Motor neuron (in vitro differentiated cells): ENCODE results near the gene PLK1. TPM values are rescaled to one million over a fixed set of nuclear protein-coding genes. Genes with fewer than 3 reads are reported as not detected.

Experiments
- ATAC-seq, 8 experiments: fragments of 200-7000 bp; cut with Tn5 transposase; replicated peaks in 6 of 8; 2 replicates each; pipeline ENCODE4 v1.8.0; 2021; ENCODE audit warnings: mild to moderate bottlenecking in 8 of 8, moderate library complexity in 8 of 8
- H3K27ac ChIP-seq, 2 donors: fragments of 250-450 bp; sonication (Bioruptor Pico); 2 replicates each; pipeline ENCODE4 v1.9.0; 2021; ENCODE audit warnings: antibody characterized with exemption in 2 of 2, mild to moderate bottlenecking in 2 of 2, moderate library complexity in 1 of 2
- H3K4me1 ChIP-seq, 2 donors: fragments of 250-450 bp; sonication (Bioruptor Pico); replicated peaks in 1 of 2; 2 replicates each; pipeline ENCODE4 v1.6.1; 2021; ENCODE audit warnings: antibody characterized with exemption in 2 of 2, mild to moderate bottlenecking in 2 of 2, moderate library complexity in 1 of 2
- H3K4me3 ChIP-seq, 5 donors: fragments of 250-450 bp; sonication (Bioruptor Pico); 2 replicates each; pipeline ENCODE4 v1.9.0; 2021; ENCODE audit warnings: antibody characterized with exemption in 5 of 5, mild to moderate bottlenecking in 5 of 5, moderate library complexity in 4 of 5
- WGBS, 10 experiments: fragments of 450-650 bp; shearing (Covaris generic); methylation state at CpG; one replicate each; pipeline ENCODE4 v1.0.0; 2022; 5-methylcytosine and 5-hydroxymethylcytosine counted together
- in situ Hi-C, 9 experiments: fragments of 400-800 bp; cut with MboI; loops; one replicate each; pipeline ENCODE4 v1.15.0; 2021; ENCODE audit warnings: low sequenced_read_pairs in 9 of 9, low pct_unique_long_range_greater_than_20kb in 2 of 9; ENCODE audit not compliant: unreplicated experiment in 9 of 9
- total RNA-seq, 8 experiments: library from RNA; unstranded; fragments of 300-600 nt; gene quantifications; 2 replicates each; pipeline versions ENCODE4 v1.2.3 to v1.2.4, GENCODE V29; 2022

Gene PLK1
- total RNA-seq, 8 experiments from 2014 or later: 0.92 to 70.2 (median 4.3) TPM

- ATAC-seq: peak in 3 of 8 experiments; percentile 75 to 88 (median 82)
- Histone ChIP-seq H3K4me3 (no peak overlapping the region), H3K27ac (no peak overlapping the region), H3K4me1 (no peaks in the 10 kb centered on the region)
- WGBS, 10 experiments: 5 to 21% (median 20%) methylated on average over 1 to 5 of the region's 8 CpGs; no CpG with 5 or more reads in 7 of the 10 experiments
- in situ Hi-C loops: loop anchor here in 1 of 9 experiments (25.0 kb wide), 1 partner anchor 812 kb away; no protein-coding TSS in a partner anchor
Measured at GRCh38 chr16:23700509-23700908, 21.8 kb downstream of the PLK1 start.

- Histone ChIP-seq H3K4me3 (no peak overlapping the region), H3K4me1 (no peaks in the 10 kb centered on the region), H3K27ac (no peak overlapping the region)
- in situ Hi-C loops: loop anchor here in 1 of 9 experiments (25.0 kb wide), 1 partner anchor 811 kb away; no protein-coding TSS in a partner anchor
- no peak for ATAC-seq
- 0 to 81% (median 53%) methylated on average over 1 to 5 of the region's 8 CpGs; no CpG with 5 or more reads in 3 of the 10 experiments for WGBS, 10 experiments
Measured at GRCh38 chr16:23701045-23701444, 22.4 kb downstream of the PLK1 start.

- no peak overlapping the region for H3K4me3 ChIP-seq
- in situ Hi-C loops: loop anchor here in 1 of 9 experiments (25.0 kb wide), 1 partner anchor 809 kb away; no protein-coding TSS in a partner anchor
- no peak overlapping the region for H3K27ac ChIP-seq
- no peaks in the 10 kb centered on the region for H3K4me1 ChIP-seq
- no peak for ATAC-seq
- WGBS, 10 experiments: 0 to 73% (median 49%) methylated on average over 1 to 2 of the region's 2 CpGs; no CpG with 5 or more reads in 1 of the 10 experiments
Measured at GRCh38 chr16:23702951-23703350, 24.3 kb downstream of the PLK1 start.

GRCh38 chr16:23704772-23705516 lies 26.3 kb downstream of the PLK1 start:
- Histone ChIP-seq H3K4me1 (no peaks in the 10 kb centered on the region), H3K4me3 (no peak overlapping the region), H3K27ac (no peak overlapping the region)
- in situ Hi-C loops: loop anchor here in 1 of 9 experiments (25.0 kb wide), 1 partner anchor 807 kb away; no protein-coding TSS in a partner anchor
- WGBS, 10 experiments: 33 to 84% (median 76%) methylated on average over 1 to 7 of the region's 22 CpGs; no CpG with 5 or more reads in 4 of the 10 experiments
- no peak for ATAC-seq

GRCh38 chr16:23705517-23705902 lies 26.8 kb downstream of the PLK1 start:
- in situ Hi-C loops: loop anchor here in 1 of 9 experiments (25.0 kb wide), 1 partner anchor 807 kb away; no protein-coding TSS in a partner anchor
- WGBS, 10 experiments: 21 to 67% (median 40%) methylated on average over 1 to 2 of the region's 2 CpGs; no CpG with 5 or more reads in 7 of the 10 experiments

GRCh38 chr16:23706439-23706838 lies 27.8 kb downstream of the PLK1 start:
- 70 to 100% (median 80%) methylated on average over 1 to 2 of the region's 4 CpGs; no CpG with 5 or more reads in 6 of the 10 experiments for WGBS, 10 experiments
- no peak overlapping the region for H3K27ac ChIP-seq
- in situ Hi-C loops: loop anchor here in 1 of 9 experiments (25.0 kb wide), 1 partner anchor 806 kb away; no protein-coding TSS in a partner anchor
- no peak for ATAC-seq
- H3K4me3 ChIP-seq: no peak overlapping the region
- no peaks in the 10 kb centered on the region for H3K4me1 ChIP-seq

More at GRCh38 chr16:23705517-23705902, 26.8 kb downstream of the PLK1 start:
- H3K27ac ChIP-seq: no peak overlapping the region
- no peak for ATAC-seq
- no peaks in the 10 kb centered on the region for H3K4me1 ChIP-seq
- no peak overlapping the region for H3K4me3 ChIP-seq

- Histone ChIP-seq H3K4me1 (no peaks in the 10 kb centered on the region), H3K27ac (no peak overlapping the region), H3K4me3 (no peak overlapping the region)
- no peak for ATAC-seq
- in situ Hi-C loops: loop anchor here in 1 of 9 experiments (25.0 kb wide), 1 partner anchor 803 kb away; no protein-coding TSS in a partner anchor
Measured at GRCh38 chr16:23709536-23709935, 30.8 kb downstream of the PLK1 start.

GRCh38 chr16:23710008-23710407 lies 31.3 kb downstream of the PLK1 start:
- Histone ChIP-seq H3K27ac (no peak overlapping the region), H3K4me1 (no peaks in the 10 kb centered on the region), H3K4me3 (no peak overlapping the region)
- 0 to 100% (median 90%) methylated on average over 1 to 2 of the region's 2 CpGs; no CpG with 5 or more reads in 5 of the 10 experiments for WGBS, 10 experiments
- no peak for ATAC-seq
- in situ Hi-C loops: loop anchor here in 1 of 9 experiments (25.0 kb wide), 1 partner anchor 802 kb away; no protein-coding TSS in a partner anchor

GRCh38 chr16:23710504-23710903 lies 31.8 kb downstream of the PLK1 start:
- no peak overlapping the region for H3K27ac ChIP-seq
- no peaks in the 10 kb centered on the region for H3K4me1 ChIP-seq
- in situ Hi-C loops: loop anchor here in 1 of 9 experiments (25.0 kb wide), 1 partner anchor 802 kb away; no protein-coding TSS in a partner anchor
- 88 to 94% methylated on average over 3 of the region's 3 CpGs; no CpG with 5 or more reads in 8 of the 10 experiments for WGBS, 10 experiments
- no peak overlapping the region for H3K4me3 ChIP-seq
- ATAC-seq: no peak

GRCh38 chr16:23711785-23712184 lies 33.1 kb downstream of the PLK1 start:
- Histone ChIP-seq H3K27ac (no peak overlapping the region), H3K4me1 (no peaks in the 10 kb centered on the region), H3K4me3 (no peak overlapping the region)
- ATAC-seq: no peak
- 24 to 100% methylated on average over 1 to 3 of the region's 4 CpGs; no CpG with 5 or more reads in 8 of the 10 experiments for WGBS, 10 experiments
- in situ Hi-C loops: loop anchor here in 1 of 9 experiments (25.0 kb wide), 1 partner anchor 801 kb away; no protein-coding TSS in a partner anchor

- in situ Hi-C loops: loop anchor here in 1 of 9 experiments (25.0 kb wide), 1 partner anchor 799 kb away; no protein-coding TSS in a partner anchor
- WGBS, 10 experiments: 14% methylated on average over 4 of the region's 37 CpGs; no CpG with 5 or more reads in 9 of the 10 experiments
- H3K4me3 ChIP-seq: no peak within 1 kb of the TSS
Measured at GRCh38 chr16:23712976-23713375, 34.3 kb downstream of the PLK1 start, which contains the start of gene ERN2. ERN2 (minus strand) TSS chr16:23713222; CDS start chr16:23713187, 35 bp downstream.

GRCh38 chr16:23716484-23716883 lies 37.8 kb downstream of the PLK1 start:
- Histone ChIP-seq H3K4me3 (no peak overlapping the region), H3K4me1 (no peaks in the 10 kb centered on the region), H3K27ac (no peak overlapping the region)
- ATAC-seq: no peak
- 57 to 93% (median 76%) methylated on average over 2 to 5 of the region's 5 CpGs for WGBS, 10 experiments
- in situ Hi-C loops: loop anchor here in 1 of 9 experiments (25.0 kb wide), 1 partner anchor 796 kb away; no protein-coding TSS in a partner anchor

More at GRCh38 chr16:23712976-23713375, 34.3 kb downstream of the PLK1 start, which contains the start of gene ERN2:
- Histone ChIP-seq H3K27ac (no peak within 1 kb of the TSS), H3K4me1 (no peaks in the 10 kb centered on the region)
- peak in 3 of 8 experiments; percentile 90 to 91 (median 91) for ATAC-seq
